22Rv1 (cell line): Measurements from ENCODE around the gene POMZP3.
A peak's percentile ranks its signal among the peaks of the same experiment; 100 is the strongest.
"Not testable (repeated sequence)": the region's sequence is repeated elsewhere in the genome, so short reads cannot be mapped to it uniquely, and the experiment has no call there.

Source experiments
- H3K27ac ChIP-seq: fragments of 450-650 bp; 2 replicates; pipeline ENCODE4 v1.5.1; 2017
- TF ChIP-seq, protein P1 (sequence below): fragments of 450-650 bp; IDR thresholded peaks from 2 replicates; pipeline ENCODE4 v1.5.1; 2017; ENCODE audit warnings: mild to moderate bottlenecking

POMZP3 gene

DNA sequence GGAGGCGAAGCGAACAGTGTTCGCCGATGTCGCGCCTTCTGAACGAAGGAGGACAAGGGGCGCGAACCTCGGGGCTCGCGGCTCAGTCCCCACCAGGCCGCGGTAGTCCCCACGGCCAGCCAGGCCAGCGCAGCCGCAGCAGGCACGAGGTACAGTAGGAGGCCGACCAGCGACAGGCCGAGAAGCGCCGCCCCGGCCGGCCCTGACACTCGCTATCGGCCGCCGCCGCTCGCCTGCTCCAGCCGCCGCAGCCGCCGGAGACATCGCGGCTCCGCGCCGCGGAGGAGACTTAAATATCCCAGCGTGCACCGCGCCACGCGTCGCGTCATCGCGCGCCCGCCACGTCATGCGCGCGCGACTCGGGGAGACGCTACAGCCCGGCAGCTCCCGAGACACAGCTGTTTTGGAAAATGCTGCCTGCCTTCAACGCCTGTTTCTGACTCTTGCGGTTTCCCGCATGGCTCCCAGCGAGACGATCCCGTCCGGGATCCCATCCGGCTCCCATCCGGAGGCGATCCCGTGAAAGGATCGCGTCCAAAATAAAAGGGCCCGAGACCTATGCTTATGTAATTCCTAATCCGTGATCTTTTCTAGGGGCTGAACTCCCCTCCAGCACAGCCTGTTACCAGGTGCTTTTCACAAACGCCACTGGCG, at the start of gene POMZP3:
Gene POMZP3 (minus strand): TSS at position 291 of the 654 bp plus-strand sequence. CDS start 1,215 bp downstream, outside the sequence.
- peak within 1 kb of the TSS; percentile 74 for H3K27ac ChIP-seq

DNA sequence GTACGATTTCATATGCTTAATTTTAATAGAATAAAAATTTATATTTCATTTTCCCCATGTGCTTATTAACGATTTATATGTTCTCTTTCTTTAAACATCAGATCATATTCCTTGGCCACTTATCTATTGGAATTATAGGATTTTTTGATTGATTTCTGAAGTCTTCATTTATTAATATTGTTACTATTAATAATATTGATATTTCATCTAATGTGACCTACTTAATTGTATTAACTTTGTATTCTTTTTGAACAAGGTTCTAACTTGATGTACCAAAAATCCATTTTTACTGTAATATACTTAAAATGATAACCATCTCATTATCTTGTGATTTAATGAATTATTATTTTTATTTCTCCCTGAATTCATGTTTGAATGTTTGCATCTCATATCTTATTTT, 48.7 kb upstream of the POMZP3 start:
- not testable (repeated sequence) for H3K27ac ChIP-seq

DNA sequence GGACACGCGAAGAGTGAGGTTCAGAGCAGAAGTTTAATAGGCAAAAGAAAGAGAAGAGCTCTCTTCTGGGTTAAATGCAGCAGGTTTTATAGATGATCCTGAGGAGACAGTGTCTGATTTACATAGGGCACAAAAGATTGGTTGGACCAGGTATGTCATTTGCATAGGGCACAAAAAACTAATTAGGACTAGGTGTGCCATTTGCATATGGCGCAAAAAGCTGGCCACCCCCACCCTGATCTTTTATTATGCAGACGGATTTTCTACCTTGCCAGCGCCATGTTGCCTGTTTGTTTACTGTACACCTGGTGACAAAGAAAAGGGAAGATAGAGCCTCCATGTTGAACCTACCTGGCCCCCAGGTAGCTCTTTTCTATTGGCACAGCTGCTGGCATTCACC, 46.3 kb upstream of the POMZP3 start:
- peak overlapping the region; percentile 74 for H3K27ac ChIP-seq

DNA sequence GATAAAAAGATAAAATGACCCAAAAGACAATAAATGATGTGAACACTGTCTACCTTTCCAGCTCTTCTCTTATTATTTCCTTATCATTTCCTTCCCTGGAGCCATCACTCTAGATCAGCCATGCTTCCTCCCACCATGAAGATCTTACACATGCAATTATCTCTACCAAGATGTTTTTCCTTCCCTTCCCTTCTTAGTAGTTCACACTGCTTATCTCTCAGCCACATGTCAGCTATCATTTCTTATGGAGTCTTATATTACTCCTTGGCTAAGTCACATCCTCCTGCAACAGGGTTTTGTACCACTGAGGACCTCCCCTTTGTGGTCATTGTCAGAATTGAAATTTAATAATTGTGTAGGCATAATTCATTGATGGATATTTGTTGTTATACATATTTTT, 32.1 kb upstream of the POMZP3 start:
- not testable (repeated sequence) for H3K27ac ChIP-seq

DNA sequence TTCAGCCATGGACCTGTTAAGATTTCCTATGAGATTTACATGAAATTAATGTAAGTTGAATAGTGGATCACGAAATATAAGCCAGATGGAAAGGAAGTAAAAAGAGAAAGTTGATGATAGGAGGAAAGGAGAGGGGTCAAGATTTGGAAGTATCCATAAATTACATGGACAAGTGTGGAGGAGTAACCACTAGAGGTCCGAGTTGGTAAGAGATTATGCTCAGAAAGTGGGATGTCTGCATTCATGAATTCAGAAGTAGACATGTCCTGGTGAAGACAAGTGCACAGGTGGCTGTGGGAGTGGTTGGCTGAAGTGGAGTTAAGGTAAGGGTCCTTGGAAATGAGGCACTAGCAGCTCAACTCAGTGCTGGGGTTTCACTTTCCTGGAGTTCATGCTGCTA, 29.3 kb upstream of the POMZP3 start:
- H3K27ac ChIP-seq, result not testable (repeated sequence)

DNA sequence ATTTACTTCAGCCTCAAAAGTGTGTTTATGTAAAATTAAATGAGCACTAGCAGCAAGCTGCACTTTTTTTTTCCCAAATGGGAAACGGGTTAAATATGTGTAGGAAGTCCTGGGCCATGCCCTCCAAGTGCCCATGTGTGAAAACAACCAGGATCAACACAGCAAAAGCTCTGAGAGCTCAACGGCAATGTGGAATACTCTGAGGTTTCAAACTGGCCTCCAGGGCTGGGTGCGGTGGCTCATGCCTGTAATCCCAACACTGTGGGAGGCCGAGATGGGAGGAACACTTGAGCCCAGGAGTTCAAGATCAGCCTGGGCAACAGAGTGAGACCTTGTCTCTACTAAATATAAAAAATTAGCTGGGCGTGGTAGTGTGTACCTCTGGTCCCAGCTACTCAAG, 15.5 kb upstream of the POMZP3 start:
- H3K27ac ChIP-seq, result not testable (repeated sequence)

DNA sequence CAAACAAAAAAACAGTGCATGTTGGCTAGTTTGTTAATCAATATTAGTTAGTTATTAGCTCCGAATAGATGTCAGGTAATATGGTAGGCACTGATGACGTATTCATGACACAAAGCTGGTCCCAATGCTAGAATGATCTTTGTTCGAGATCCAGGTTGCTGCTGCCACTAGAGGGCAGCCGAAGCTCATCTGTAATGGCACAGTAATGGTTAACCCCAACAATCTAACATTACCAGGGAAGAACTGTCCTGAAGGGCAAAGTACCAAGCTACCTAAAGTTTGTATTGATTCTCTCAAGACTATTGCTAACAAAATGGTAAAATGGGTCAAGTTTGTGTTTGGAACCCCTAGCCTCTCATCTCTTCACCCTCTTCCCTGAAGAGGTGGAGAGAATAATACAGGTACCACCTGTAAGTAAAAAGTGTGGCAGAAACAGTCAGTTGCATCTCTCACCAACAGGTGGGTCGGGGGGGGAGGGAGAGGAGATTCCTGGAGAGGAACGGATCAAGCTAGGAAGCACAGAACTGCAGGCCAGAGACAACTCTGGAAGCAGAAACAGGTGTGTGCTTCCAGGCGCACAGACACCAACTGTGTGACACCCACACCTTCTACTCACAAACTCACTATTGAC, 10.1 kb upstream of the POMZP3 start:
- not testable (repeated sequence) for H3K27ac ChIP-seq
- TF ChIP-seq, protein P1, sequence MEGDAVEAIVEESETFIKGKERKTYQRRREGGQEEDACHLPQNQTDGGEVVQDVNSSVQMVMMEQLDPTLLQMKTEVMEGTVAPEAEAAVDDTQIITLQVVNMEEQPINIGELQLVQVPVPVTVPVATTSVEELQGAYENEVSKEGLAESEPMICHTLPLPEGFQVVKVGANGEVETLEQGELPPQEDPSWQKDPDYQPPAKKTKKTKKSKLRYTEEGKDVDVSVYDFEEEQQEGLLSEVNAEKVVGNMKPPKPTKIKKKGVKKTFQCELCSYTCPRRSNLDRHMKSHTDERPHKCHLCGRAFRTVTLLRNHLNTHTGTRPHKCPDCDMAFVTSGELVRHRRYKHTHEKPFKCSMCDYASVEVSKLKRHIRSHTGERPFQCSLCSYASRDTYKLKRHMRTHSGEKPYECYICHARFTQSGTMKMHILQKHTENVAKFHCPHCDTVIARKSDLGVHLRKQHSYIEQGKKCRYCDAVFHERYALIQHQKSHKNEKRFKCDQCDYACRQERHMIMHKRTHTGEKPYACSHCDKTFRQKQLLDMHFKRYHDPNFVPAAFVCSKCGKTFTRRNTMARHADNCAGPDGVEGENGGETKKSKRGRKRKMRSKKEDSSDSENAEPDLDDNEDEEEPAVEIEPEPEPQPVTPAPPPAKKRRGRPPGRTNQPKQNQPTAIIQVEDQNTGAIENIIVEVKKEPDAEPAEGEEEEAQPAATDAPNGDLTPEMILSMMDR, result peak; percentile 42

DNA sequence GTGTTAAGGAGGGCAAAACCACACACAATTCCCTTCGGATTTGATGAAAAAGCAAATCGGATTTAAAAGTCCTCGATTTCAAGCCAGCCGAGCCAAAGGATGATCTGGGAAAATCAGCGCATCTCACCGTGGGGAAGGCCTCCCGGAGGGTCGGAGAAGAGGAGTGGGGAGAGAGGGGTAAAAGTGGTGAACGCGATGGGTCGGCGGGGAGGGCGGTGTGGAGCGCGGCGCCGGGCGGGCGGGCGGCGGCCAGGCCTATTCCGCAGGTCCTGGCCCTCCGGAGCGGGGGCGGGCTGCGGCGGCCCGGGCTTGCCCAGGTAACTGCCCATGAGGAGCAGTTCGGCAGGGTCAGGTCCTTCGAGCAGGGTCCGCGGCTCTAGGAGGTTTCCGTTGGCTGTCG, 498 bp downstream of the POMZP3 start:
- peak overlapping the region; percentile 74 for H3K27ac ChIP-seq

DNA sequence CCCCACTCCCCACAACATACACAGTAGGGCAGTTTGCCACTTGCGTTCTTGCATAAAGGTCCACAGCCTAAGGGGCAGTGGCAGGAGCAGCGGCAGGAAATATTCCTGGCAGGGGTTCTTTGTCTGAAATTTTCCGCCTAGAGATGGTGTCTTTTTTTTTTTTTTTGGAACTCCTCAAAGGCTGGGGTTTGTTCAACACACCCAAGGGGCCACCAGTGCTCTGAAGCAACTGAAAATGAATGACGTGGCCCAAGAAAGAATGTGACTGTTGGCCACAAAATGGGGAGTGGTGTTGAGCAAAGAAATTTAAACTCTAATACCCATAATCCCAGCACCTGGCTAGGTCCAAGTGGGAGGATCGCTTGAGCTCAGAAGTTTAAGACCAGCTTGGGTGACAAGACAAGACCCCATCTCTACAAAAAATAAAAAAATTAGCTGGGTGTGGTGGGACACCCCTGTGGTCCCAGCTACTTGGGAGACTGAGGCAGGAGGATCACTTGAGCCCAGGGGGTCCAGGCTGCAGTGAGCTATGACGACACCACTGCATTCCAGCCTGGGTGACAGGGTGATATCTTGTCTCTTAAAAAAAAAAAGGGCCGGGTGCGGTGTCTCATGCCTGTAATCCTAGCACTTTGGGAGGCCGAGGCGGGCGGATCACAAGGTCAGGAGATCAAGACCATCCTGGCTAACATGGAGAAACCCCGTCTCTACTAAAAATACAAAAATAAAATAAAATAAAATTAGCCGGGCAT, 7.5 kb downstream of the POMZP3 start:
- H3K27ac ChIP-seq, result not testable (repeated sequence)

DNA sequence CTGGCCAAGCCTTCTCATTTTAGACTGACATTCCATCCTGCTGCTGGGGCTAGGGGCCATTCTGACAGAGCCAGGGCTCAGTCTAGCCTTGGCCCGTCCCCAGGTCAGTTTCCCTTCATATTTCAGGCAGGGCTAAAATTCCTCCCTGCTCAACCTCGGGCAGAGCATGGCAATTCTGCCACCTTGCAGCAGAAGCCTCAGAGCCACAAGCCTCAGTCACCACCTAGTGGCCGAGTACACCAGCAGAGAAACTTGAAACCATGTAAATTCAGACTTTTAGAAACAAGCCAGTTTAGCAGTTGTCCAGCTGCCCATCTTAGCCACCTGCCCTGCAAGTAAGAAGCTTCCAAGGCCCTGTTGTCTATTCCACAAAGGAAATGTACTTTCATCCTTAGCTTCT, 13.3 kb downstream of the POMZP3 start:
- H3K27ac ChIP-seq, result not testable (repeated sequence)

DNA sequence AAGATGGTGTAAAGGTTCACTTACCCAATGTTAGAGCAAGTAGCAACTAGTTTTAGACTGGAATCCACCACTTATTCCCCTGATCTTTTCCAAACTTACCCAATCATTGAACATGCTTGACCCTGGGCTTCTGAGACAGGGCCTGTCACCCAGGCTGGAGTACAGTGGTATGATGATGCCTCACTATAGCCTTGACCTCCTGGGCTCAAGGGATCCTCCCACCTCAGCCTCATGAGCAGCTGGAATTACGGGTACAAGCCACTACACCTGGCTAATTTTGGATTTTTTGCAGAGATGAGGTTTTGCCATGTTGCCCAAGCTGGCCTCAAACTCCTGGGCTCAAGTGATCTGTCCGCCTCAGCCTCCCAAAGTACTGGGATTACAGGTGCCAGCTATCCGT, 14.8 kb downstream of the POMZP3 start:
- H3K27ac ChIP-seq, result not testable (repeated sequence)

DNA sequence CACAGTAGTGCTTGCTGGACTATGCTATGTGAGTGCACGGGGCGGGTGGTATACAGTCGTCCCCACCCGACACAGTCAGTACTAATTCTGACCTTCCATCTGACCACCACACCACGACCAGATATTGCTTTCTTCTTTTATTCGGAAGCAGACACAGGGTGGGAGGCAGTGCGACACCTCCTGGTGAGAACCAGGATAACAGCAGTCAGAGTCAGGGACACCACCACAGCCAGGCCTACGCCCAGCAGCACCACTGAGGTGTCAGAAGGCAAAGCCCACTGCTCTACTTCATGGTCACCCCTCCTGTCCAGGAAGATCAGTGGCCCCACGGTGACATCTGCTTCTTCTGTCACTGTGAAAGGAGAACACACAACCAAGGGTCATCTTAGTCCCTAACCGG, 17.2 kb downstream of the POMZP3 start:
- H3K27ac ChIP-seq, result not testable (repeated sequence)

DNA sequence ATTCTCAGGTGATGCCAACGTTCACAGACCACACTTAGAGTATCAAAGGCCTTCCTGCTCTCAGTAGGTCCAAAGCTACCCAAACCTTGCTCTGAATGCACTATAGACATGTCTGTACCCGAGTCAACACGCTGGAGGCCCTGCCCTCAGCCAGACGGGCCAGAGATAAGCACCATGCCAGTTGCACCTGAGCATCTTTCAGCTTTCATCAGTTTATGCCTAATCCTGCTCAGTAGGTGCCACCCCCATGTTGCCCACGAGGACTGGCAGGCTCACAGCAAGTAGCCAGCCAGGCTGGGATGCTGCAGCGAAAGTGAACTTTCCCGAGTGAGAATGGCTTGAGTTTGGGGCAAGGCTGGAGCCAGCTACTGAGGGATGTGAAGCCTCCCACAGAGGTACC, 18.6 kb downstream of the POMZP3 start:
- H3K27ac ChIP-seq, result not testable (repeated sequence)

DNA sequence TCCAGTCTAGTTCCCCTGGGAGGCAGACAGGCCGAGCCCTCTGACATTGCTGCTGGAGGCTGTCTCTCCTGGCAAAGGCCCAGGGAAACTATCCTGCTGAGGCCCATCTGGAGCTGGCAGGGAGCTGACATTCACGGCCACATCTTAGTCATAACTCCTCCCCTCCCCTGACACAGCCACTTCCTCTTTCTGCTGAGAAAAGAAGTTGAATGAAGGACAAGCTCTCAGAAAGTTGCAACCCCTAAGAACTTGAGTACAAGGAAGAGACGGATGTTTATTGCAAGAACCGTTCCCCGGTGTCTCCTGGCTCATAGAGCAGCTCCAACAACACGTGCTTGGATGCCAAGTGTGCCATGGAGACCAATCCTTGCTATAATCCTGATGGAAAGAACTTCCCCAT, 21.1 kb downstream of the POMZP3 start:
- not testable (repeated sequence) for H3K27ac ChIP-seq

DNA sequence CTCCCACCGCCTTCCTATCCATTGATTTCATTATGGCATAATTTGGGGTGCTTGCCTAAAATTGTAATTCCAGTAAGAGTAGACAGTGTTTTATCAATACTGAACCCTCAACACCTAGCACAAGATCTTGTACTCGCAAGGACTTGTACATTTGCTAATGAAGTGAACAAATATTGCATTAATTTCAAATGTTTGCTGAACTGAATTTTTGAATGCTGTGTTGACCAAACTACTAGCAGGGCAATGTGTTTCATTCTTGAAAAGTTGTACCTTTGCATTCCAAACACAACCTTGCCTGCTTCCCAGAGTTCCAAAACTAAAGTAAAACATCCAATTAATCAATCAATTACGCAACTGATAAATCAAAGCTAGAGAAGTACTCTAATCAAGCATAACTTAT, 26.4 kb downstream of the POMZP3 start:
- H3K27ac ChIP-seq, result not testable (repeated sequence)

DNA sequence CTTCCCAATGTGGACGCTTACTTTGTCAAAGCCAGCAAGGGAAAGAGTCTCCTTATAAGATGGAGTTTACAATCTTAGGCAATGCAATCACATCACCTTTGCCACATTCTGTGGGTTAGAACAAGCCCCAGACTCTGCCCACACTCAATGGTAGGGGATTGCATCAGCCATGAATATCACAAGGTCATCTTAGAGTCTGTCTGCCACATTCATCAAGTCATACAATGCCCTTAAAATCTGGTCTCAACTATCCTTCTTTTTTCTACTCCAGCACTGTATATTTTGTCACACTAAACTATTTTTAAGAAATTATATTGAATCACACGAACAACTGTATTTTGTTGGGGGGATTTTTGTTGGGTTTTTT, 27.0 kb downstream of the POMZP3 start:
- H3K27ac ChIP-seq, result not testable (repeated sequence)

DNA sequence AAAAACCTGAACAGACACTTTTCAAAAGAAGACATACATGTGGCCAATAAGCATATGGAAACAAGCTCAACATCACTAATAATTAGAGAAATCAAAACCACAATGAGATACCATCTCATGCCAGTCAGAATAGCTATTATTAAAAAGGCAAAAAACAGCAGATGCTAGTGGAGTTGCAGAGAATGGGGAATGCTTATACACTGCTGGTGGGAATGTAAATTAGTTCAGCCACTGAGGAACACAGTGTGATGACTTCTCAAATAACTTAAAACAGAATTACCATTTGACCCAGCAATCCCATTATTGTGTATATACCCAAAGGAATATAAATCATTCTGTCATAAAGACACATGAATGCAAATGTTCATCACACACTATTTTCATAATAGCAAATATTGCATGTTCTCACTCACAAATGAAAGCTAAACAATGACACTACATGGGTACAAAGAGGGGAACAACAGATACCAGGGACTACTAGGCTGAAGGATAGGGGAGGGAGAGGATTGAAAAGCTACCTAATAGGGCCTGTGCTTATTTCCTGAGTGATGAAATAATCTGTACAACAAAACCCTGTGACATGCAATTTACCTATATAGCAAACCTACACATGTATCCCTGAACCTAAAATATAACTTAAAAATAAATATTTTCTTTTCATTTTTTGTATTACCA, 28.4 kb downstream of the POMZP3 start:
- H3K27ac ChIP-seq, result not testable (repeated sequence)

DNA sequence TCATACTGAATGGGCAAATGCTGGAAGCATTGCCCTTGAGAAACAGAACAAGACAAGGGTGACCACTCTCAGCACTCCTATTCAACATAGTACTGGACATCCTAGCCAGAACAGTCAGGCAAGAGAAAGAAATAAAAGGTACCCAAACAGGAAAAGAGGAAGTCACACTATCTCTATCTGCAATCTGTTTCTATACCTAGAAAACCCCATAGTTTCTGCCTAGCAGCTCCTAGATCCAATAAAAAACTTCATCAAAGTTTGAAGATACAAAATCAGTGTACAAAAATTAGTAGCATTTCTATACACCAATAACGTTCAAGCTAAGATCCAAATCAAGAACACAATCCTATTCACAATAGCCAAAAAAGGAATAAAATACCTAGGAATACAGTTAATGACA, 29.8 kb downstream of the POMZP3 start:
- H3K27ac ChIP-seq, result not testable (repeated sequence)

DNA sequence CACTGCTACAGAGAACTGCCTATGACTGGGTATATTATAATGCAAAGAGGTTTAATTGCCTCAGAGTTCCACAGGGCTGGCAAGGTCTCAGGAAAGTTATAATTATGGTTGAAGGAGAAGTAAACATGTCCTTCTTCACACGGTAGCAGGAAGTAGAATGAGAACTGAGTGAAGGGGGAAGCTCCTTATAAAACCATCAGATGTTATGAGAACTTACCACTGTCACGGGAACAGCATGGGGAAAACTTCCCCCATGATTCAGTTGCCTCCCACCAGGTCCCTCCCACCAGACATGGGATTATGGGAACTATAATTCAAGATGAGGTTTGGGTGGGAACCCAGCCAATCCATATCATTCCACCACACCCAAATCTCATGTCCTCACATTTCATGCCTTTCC, 34.4 kb downstream of the POMZP3 start:
- not testable (repeated sequence) for H3K27ac ChIP-seq

DNA sequence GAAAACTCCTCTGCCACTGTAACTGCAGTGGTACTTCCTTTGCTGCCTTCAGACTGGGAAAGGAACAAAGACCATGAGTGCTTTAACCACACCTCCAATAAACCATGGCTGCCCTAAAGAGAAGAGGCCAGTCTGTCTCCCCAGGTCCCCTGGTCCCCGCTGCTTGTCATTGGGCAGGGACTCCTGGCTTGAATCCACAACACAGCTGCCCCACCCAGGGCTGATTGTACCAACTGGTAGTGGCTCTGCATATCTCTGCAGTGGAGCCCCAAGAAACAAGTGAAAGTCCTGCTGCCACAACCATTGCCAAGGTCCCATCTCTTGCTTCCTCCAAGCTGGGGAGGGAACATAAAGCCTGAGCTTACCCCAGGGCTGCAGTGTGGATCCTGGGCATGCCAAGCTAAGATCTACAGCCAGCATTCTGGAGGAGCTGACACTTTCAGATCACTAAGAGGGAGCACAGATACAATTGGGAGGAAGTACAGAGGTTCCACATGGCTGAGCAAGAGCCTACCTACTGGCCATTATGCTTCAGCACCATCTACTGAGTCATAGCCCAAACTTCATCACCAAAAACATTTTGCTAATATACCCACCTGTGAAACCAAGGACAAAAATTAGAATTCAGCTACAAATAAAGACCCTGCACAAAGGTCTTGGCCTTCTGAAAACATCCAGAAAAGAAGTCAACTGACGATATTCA, 35.3 kb downstream of the POMZP3 start:
- not testable (repeated sequence) for H3K27ac ChIP-seq

DNA sequence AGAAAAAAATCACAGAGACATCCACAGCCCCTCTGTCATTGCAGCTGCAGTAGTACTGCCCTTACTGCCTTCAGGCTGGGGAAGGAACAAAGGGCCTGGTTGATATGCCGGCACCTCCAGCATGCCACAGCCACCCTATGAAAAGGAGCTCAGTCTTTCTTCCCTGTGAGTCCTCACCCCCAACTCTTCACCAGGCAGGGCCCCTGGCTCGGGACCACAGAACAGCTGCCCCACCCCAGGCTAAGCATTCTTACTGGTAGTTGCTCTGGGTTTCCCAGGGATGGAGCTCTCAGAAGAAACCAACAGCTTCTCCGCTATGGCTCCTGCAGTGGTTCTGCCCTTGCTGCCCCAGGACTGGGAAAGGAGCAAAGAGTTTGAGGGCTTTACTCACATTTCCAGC, 36.0 kb downstream of the POMZP3 start:
- not testable (repeated sequence) for H3K27ac ChIP-seq
